HG03060 (cell line): ENCODE measurements around the gene POPDC2.
A peak's percentile ranks its signal among the peaks of the same experiment; 100 is the strongest.
"Not testable (repeated sequence)": the region's sequence is repeated elsewhere in the genome, so short reads cannot be mapped to it uniquely, and the experiment has no call there.

Experiments
- ATAC-seq: cut with Tn5 transposase; IDR thresholded peaks from one replicate; pipeline ENCODE4 v1.9.1; 2021; ENCODE audit warnings: low read depth, moderate number of reproducible peaks; ENCODE audit not compliant: unreplicated experiment

Gene POPDC2, protein sequence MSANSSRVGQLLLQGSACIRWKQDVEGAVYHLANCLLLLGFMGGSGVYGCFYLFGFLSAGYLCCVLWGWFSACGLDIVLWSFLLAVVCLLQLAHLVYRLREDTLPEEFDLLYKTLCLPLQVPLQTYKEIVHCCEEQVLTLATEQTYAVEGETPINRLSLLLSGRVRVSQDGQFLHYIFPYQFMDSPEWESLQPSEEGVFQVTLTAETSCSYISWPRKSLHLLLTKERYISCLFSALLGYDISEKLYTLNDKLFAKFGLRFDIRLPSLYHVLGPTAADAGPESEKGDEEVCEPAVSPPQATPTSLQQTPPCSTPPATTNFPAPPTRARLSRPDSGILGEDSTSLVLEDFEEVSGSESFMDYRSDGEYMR

DNA sequence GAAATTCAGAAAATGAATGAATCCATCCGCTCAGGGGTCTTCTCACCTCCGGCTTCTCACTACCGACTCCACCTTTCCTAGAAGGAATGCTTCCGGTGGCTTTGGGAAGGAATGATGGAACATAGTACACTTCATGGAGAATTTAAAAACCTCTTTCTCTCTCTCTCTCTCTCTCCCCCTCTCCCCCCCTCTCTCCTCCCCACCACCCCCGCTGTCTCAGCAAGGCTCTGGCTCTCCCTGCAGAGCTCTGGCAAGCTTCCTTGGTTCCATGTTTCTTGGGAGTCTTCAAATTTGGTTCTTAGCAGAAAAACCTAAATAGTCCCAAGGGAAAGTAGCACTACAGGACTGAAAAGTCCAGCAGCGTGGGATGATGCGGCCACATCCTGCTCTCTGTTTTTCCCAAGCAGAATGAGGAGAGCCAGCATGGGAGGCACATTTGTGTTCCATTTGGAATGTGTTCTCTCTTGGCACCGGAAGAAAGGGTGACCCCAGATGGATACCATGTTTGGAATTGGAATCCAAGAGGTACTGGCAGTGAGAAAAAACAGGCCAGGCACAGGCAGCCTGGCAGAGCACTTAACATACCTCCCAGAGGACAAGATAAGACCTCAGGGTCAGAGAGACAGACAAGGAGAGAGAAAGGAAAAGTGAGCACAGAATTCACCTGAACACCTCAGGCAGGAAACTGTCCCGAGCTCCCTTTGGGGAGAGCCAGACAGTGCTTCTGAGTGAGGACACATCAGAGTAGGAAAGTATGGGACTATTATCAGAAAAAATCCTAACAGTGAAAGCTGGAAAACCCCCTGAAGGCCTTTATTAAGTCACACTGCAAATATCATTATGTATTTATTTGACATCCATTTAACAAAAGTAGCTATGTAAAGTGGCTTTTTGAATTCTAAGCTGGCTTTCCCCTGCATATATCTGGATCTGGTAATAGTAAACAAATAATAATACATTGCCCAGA is at the start of gene POPDC2:
TSS of gene POPDC2 (minus strand) at position 116 of the 967 bp plus-strand sequence. CDS start 166 bp downstream, outside the sequence.
- no peak for ATAC-seq

- no peak for ATAC-seq
Observed at GRCh38 chr3:119703820-119704531, 43.6 kb upstream of the POPDC2 start.

DNA sequence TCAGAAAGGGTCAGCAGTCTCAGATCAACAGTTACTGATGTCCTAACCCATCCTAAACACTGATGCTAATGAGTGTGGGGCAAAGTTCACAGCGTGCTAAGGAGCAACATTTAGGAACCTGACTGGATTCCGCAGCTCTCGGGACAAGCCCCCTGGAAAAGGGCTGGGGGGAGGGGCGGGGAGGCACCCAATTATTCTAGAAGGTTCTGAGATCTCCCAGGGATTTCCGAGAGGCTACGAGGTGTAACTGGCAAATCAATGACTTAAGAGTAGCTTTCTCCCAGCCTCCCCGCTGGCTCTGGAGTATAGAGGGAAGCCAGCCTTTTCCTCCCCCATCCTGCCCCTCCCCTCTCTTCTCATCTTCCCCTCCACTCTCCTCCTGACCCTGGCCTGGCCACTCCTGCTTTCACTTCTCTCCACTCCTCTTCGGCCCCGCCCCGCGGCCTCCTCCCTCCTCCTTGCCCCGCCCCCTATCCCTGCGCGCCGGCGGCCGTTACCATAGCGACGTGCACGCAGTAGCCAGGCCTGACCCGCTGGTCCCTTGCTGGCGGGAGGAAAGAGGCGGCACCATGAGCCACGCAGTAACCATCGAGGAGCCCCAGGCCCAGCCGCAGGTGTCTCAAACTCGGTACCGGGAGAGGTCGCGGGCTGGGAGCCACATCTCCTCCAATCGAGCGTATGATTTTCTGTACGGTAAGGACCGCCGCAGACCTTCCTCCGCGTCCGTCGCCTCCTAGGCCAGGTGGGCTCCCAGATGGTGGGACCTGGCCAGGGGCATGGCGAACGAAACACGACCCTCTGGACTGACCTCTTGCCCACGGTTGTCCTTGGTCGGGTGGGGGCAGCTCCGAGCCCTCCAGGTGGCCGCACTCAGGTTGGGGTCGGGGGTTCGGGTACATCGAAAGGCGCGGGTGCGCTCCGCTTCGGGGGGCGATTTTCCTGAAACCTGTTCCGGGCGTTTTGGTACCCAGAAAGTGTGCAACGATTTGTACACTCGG is 42.4 kb upstream of the POPDC2 start, which contains the start of gene CFAP91:
TSS of gene CFAP91 (plus strand) at position 493 of the 998 bp plus-strand sequence. CDS start at position 570, 77 bp downstream.
- ATAC-seq: no peak

- ATAC-seq: no peak
Observed at GRCh38 chr3:119700920-119701734, 40.7 kb upstream of the POPDC2 start.

GRCh38 chr3:119700269-119700919 is 40.0 kb upstream of the POPDC2 start:
- ATAC-seq: no peak

- ATAC-seq: no peak
Observed at GRCh38 chr3:119697394-119697793, 37.0 kb upstream of the POPDC2 start.

GRCh38 chr3:119695480-119695879 is 35.1 kb upstream of the POPDC2 start:
- no peak for ATAC-seq

- ATAC-seq: no peak
Observed at GRCh38 chr3:119690043-119690656, 29.8 kb upstream of the POPDC2 start.

DNA sequence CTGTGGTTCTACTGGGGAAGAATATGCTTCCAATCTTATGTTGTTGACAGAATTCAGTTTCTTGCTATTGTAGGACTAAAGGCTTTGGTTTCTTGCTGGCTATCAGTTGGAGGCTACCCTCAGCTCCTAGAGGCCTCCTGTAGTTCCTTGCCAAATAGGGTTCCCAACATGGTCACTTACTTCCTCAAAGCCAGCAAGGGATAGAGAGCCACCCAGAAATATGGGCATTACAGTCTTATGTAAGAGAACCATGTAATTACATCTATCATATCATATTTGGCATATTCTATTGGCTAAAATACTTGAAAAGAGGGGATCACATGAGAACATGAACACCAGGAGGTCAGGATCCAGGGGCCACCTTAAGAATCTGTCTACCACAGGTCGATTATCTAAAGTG is 23.0 kb upstream of the POPDC2 start:
- no peak for ATAC-seq

DNA sequence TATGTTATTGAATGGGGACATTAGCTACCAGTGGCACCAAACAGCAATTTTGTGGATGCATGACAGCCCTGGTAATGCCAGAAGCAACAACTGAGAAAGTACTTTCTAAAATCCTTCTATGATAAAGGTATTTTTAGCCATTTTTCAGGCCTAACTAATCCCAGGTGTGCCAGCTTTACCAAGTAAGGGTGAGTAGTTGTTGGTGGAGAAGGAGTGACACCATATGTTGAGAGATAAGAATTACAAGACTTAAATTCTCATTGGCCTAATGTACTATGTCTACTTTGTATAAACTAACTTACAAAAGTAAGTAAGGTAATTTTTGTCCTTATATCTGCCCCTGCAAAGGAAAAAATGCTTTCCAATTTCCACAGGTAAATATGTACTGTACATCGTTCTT is 20.9 kb upstream of the POPDC2 start:
- peak; percentile 28 for ATAC-seq

DNA sequence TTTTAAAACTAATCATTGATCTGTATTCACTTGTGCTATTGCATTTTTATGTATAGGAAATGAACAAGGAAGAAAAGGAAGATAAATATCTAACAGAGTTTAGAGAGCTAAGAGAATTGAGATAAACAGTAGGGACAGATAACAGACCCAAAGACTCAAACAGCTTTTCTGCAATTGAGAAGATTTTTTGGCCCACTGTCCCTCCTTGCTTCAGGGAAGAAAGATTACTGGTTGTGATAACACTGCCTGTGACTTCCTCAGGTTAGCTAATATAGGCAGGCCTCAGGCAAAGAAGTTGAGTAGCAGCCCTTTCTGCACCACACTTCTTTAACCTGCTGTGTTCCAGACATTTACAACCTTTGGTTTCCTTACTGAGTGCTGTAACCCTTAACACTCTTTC is 19.5 kb upstream of the POPDC2 start:
- ATAC-seq: no peak

DNA sequence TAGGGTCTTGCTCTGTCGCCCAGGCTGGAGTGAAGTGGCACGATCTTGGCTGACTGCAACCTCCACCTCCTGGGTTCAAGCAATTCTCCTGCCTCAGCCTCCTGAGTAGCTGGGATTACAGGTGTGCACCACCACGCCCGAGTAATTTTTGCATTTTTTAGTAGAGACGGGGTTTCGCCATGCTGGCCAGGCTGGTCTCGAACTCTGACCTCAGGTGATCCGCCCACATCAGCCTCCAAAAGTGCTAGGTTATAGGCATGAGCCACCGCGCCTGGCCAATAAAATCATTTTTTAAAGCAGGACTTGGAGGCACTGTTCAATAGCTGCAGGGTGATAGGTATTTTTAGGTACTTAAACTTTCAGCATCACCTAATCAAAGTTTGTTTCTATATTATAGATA is 17.8 kb upstream of the POPDC2 start:
- not testable (repeated sequence) for ATAC-seq

DNA sequence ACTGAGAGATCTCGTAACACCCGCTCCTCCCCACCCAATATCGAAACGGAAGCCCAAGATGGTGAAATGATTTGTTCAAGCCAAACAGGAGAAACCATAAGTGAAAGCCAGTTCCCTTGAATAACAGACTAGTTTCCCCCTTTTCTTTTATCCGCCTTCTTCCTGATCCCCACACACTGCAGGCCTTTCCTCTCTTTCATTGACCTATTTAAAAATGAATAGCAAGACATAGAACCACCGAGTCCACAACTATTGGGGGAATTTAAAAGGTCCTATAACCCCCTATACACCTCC is 17.2 kb upstream of the POPDC2 start:
- no peak for ATAC-seq

DNA sequence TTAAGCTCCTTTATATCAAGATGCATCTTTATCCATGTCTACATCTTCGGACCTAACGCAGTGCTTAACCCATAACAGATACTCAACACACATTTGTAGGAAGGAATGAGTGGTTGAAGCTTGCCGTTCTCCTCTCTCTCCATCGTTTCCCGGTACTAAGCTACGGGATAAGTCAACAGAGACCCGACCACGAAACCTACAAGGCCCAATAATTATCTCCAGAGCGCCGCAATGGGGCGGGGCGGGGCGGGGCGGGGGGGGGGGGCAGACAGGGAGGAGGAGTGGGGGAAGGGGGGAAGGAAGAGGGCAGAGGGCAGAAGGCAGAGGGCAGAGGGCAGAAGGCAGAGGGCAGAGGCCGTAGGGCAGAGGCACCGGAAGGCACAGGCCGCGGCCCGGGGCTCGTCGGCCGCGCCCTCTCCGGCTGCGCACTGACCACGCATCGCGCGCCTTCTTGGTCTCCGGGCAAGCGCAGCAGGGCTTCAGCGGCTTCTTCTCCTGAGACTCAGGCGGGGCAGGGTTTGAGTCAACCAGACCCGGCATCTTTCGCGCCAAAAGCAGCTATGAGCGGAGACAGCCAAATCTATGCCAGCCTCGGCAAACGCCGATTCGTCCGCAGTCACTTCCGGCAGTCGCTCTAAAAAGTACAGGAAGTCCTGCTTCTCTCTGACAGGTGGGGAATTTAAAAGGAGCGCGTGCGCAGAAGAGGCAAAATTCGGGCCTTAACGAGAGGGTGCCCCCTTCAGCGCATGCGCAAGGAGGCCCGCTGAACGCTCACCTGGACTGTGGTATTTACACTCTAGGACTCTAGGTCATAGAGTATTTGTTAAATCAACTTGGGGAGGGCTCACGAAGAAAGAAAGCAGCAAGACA is 16.6 kb upstream of the POPDC2 start, which contains the start of gene COX17:
TSS of gene COX17 (minus strand) at position 636 of the 870 bp plus-strand sequence. CDS start at position 540, 96 bp downstream.
- ATAC-seq: peak; percentile 87

GRCh38 chr3:119676020-119676419 is 15.6 kb upstream of the POPDC2 start:
- ATAC-seq: no peak

GRCh38 chr3:119675188-119675874 is 14.9 kb upstream of the POPDC2 start:
- ATAC-seq: no peak
